ENCODE results near the gene CPPED1. TPM values are rescaled to one million over a fixed set of nuclear protein-coding genes. Genes with fewer than 3 reads are reported as not detected.

The CPPED1 gene
- total RNA-seq, 1 donor from 2014 or later, result 9.7 TPM

- peaks cover 9% of the 10 kb centered on the region for H3K4me1 Mint-ChIP-seq
- Histone ChIP-seq H3K9ac (no peak overlapping the region), H3K4me3 (no peak overlapping the region), H3F3A (ENCODE audit: low read depth) (no peaks in the 10 kb centered on the region), H3K9me3 (ENCODE audit: low read depth) (no peaks in the 10 kb centered on the region), H3K4me1 (peaks cover 7% of the 10 kb centered on the region), H3K4me2 (no peak overlapping the region), H4K20me1 (ENCODE audit: low read depth) (no peaks in the 10 kb centered on the region), H3K27ac (no peak overlapping the region), H3K36me3 (no peaks in the 10 kb centered on the region), H3K27me3 (no peaks in the 10 kb centered on the region), H2AFZ (replicated peaks) (no peak overlapping the region), H3K79me2 (ENCODE audit: low read depth) (no peaks in the 10 kb centered on the region)
- no peaks in the 10 kb centered on the region for H3K36me3 Mint-ChIP-seq
- no peak for DNase-seq (ENCODE audit: low spot score)
- TF ChIP-seq EZH2 (IDR thresholded peaks at IDR 0.05) (no peak), CTCF (IDR thresholded peaks at IDR 0.05) (no peak), EZH2phosphoT487 (IDR thresholded peaks at IDR 0.05) (no peak)
- peaks cover 5% of the 10 kb centered on the region for H3K27me3 Mint-ChIP-seq (ENCODE audit: insufficient read depth, low read depth)
- H3K9me3 Mint-ChIP-seq, result peaks cover 25% of the 10 kb centered on the region
- H3K4me3 Mint-ChIP-seq, result no peak overlapping the region
- no peak overlapping the region for H3K27ac Mint-ChIP-seq
These were observed 55.9 kb downstream of the CPPED1 start for GRCh38 chr16:12747827-12748226.

GRCh38 chr16:12747261-12747660, 56.4 kb downstream of the CPPED1 start:
- Mint-ChIP-seq H3K9me3 (peaks cover 25% of the 10 kb centered on the region), H3K27me3 (ENCODE audit: insufficient read depth, low read depth) (peaks cover 5% of the 10 kb centered on the region), H3K4me1 (peaks cover 7% of the 10 kb centered on the region), H3K4me3 (no peak overlapping the region), H3K27ac (no peak overlapping the region), H3K36me3 (no peaks in the 10 kb centered on the region)
- no peak overlapping the region for H3K4me2 ChIP-seq
- H3K27me3 ChIP-seq, result no peaks in the 10 kb centered on the region
- H3K79me2 ChIP-seq (ENCODE audit: low read depth), result no peaks in the 10 kb centered on the region
- no peak overlapping the region for H3K4me3 ChIP-seq
- no peak overlapping the region for H3K27ac ChIP-seq
- H4K20me1 ChIP-seq (ENCODE audit: low read depth), result no peaks in the 10 kb centered on the region
- H3K9me3 ChIP-seq (ENCODE audit: low read depth), result no peaks in the 10 kb centered on the region
- H3K4me1 ChIP-seq, result peaks cover 4% of the 10 kb centered on the region
- H2AFZ ChIP-seq (replicated peaks), result no peak overlapping the region
- H3F3A ChIP-seq (ENCODE audit: low read depth), result no peaks in the 10 kb centered on the region
- no peaks in the 10 kb centered on the region for H3K36me3 ChIP-seq
- TF ChIP-seq CTCF (IDR thresholded peaks at IDR 0.05) (no peak), EZH2phosphoT487 (IDR thresholded peaks at IDR 0.05) (no peak), EZH2 (IDR thresholded peaks at IDR 0.05) (no peak)
- H3K9ac ChIP-seq, result no peak overlapping the region
- DNase-seq (ENCODE audit: low spot score), result no peak

GRCh38 chr16:12744860-12745259, 58.8 kb downstream of the CPPED1 start:
- no peaks in the 10 kb centered on the region for H3K36me3 ChIP-seq
- no peak overlapping the region for H3K4me3 Mint-ChIP-seq
- peaks cover under 1% of the 10 kb centered on the region for H3K36me3 Mint-ChIP-seq
- H3K4me2 ChIP-seq, result no peak overlapping the region
- DNase-seq (ENCODE audit: low spot score), result no peak
- no peak for TF ChIP-seq EZH2phosphoT487 (IDR thresholded peaks at IDR 0.05)
- TF ChIP-seq EZH2 (IDR thresholded peaks at IDR 0.05), result no peak
- TF ChIP-seq CTCF (IDR thresholded peaks at IDR 0.05), result no peak
- H3K4me1 Mint-ChIP-seq, result no peaks in the 10 kb centered on the region
- no peak overlapping the region for H2AFZ ChIP-seq (replicated peaks)
- H3K27me3 Mint-ChIP-seq (ENCODE audit: insufficient read depth, low read depth), result peaks cover 5% of the 10 kb centered on the region
- H3F3A ChIP-seq (ENCODE audit: low read depth), result no peaks in the 10 kb centered on the region
- H3K9me3 ChIP-seq (ENCODE audit: low read depth), result no peaks in the 10 kb centered on the region
- no peaks in the 10 kb centered on the region for H3K79me2 ChIP-seq (ENCODE audit: low read depth)
- H3K9me3 Mint-ChIP-seq, result peaks cover 25% of the 10 kb centered on the region
- H3K27me3 ChIP-seq, result no peaks in the 10 kb centered on the region
- no peak overlapping the region for H3K4me3 ChIP-seq
- H3K9ac ChIP-seq, result no peak overlapping the region
- H4K20me1 ChIP-seq (ENCODE audit: low read depth), result no peaks in the 10 kb centered on the region
- no peaks in the 10 kb centered on the region for H3K4me1 ChIP-seq
- no peak overlapping the region for H3K27ac Mint-ChIP-seq
- H3K27ac ChIP-seq, result no peak overlapping the region
